Stimulated activated naive CD8-positive, alpha-beta T cell treated with anti-CD3 and anti-CD28 coated beads, Interleukin-15, Interleukin-2, amounts not matched to agents 100 ng/mL and 50 ng/mL, for 24 hours (primary cell): ENCODE results near the gene WASF2.

Experiments used
- H3K27ac Mint-ChIP-seq: one replicate; pipeline ENCODE4 v1.8.0; 2021; ENCODE audit warnings: mild to moderate bottlenecking, mixed read lengths
- H3K27me3 Mint-ChIP-seq: one replicate; pipeline ENCODE4 v1.8.0; 2021; ENCODE audit warnings: mixed read lengths
- H3K36me3 Mint-ChIP-seq: one replicate; pipeline ENCODE4 v1.8.0; 2021; ENCODE audit warnings: low read depth, mixed read lengths
- H3K4me1 Mint-ChIP-seq: one replicate; pipeline ENCODE4 v1.8.0; 2021; ENCODE audit warnings: low read depth, mixed read lengths
- H3K4me3 Mint-ChIP-seq: one replicate; pipeline ENCODE4 v1.8.0; 2021; ENCODE audit warnings: mild to moderate bottlenecking, mixed read lengths
- H3K9me3 Mint-ChIP-seq: one replicate; pipeline ENCODE4 v1.8.0; 2021; ENCODE audit warnings: mixed read lengths

The WASF2 gene

DNA sequence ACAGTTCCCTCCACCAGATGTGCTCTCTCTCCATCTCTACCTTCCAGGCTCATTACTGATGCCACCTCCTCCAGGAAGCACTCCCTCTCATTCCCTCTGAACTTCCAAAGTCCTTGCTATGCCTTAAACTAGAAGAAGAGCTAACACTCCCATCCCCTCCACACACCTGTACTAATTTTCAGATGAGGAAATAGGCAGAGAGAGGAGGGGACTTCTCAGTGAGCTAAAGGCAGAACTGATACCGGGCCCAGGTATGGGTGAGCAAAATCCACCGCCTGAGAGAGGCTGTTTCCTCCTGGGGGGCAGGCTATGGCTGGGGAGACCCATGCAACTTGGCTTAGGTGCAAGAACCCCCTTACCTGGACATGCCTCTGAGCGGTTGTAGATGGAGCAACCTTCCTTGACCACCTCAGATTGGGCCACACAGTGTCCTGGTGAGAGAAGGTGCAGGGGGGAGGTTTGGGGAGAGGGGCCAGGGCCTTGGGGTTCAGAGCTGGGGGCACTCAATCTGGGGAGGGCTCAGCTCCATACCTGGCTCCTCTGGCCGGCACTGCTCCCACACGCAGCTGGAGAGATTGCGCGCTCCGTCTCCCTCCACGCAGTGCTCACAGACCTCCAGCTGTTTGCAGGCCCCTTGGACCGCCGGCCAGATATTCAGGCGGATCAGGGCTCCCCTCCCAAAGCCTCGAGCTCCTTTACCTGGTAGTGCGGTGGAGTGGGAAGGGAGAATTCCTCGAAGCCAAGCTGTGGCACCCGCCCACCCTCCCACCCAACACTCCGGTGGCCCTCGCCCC lies 107.8 kb downstream of the WASF2 start:
- peaks cover 5% of the 10 kb centered on the region for H3K27me3 Mint-ChIP-seq
- no peaks in the 10 kb centered on the region for H3K36me3 Mint-ChIP-seq
- no peaks in the 10 kb centered on the region for H3K9me3 Mint-ChIP-seq

GRCh38 chr1:27380766-27381733 lies 108.9 kb downstream of the WASF2 start:
- H3K4me3 Mint-ChIP-seq = no peak overlapping the region
- H3K27me3 Mint-ChIP-seq = peaks cover 5% of the 10 kb centered on the region
- H3K36me3 Mint-ChIP-seq = no peaks in the 10 kb centered on the region
- H3K9me3 Mint-ChIP-seq = no peaks in the 10 kb centered on the region
- no peak overlapping the region for H3K27ac Mint-ChIP-seq
- H3K4me1 Mint-ChIP-seq = no peaks in the 10 kb centered on the region

More for the DNA sequence above, 107.8 kb downstream of the WASF2 start:
- no peaks in the 10 kb centered on the region for H3K4me1 Mint-ChIP-seq
- no peak overlapping the region for H3K27ac Mint-ChIP-seq
- no peak overlapping the region for H3K4me3 Mint-ChIP-seq

DNA sequence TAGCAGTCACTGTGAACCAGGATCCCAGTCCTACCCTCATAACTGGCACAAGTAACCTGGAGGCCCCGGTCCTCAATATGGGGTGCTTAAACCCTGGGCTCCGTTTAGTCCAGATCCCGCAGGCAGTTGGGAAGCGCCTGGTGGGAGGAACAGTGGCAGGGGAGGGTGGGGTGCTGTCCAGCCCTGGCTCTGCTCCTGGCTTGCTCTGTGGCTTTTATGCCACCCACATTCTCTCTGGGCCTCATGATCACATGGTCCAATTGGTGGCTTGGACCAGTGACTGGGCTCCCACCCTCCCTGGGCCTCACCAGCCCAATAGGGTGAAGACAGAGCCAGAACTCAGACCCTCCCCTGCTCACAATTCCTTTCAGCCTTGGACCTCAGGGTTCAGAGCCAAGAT lies 109.7 kb downstream of the WASF2 start:
- Mint-ChIP-seq H3K36me3 (no peaks in the 10 kb centered on the region), H3K4me1 (no peaks in the 10 kb centered on the region), H3K4me3 (no peak overlapping the region), H3K9me3 (no peaks in the 10 kb centered on the region), H3K27me3 (peaks cover 5% of the 10 kb centered on the region), H3K27ac (no peak overlapping the region)

DNA sequence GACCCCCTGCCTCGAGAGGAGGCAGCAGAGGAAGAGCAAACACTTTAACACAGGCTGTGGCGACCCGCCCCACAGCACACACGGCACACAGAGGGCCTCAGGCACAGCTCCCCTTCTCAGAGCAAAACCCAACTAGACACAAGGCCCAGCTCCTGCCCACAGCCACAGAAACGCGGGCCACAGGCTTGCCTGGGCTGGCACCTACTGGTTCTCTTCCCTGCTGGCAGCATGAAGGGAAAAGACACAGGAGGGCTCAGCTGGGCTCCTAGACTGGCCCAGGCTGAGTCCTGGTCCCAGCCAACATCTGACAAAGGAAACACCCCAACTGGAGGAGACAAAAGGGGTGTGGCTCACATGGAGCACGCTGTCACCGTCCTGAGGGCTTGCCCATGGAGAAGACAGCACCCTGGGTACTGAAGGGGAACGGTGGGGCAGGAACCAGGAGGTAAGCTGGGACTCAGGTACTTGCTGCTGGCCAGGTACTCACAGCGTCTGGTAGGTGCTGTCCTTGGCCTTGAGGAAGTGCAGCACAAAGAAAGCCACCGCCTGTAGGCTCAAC lies 110.3 kb downstream of the WASF2 start:
- Mint-ChIP-seq H3K4me3 (no peak overlapping the region), H3K36me3 (no peaks in the 10 kb centered on the region), H3K27me3 (peaks cover 5% of the 10 kb centered on the region), H3K9me3 (no peaks in the 10 kb centered on the region), H3K4me1 (no peaks in the 10 kb centered on the region), H3K27ac (no peak overlapping the region)

GRCh38 chr1:27377760-27378495 lies 112.0 kb downstream of the WASF2 start:
- Mint-ChIP-seq H3K27ac (no peak overlapping the region), H3K27me3 (peaks cover 5% of the 10 kb centered on the region), H3K4me1 (no peaks in the 10 kb centered on the region), H3K36me3 (no peaks in the 10 kb centered on the region), H3K9me3 (no peaks in the 10 kb centered on the region), H3K4me3 (no peak overlapping the region)

GRCh38 chr1:27374362-27375086 lies 115.4 kb downstream of the WASF2 start, which contains the start of gene FCN3:
TSS of gene FCN3 (minus strand) at chr1:27374824. CDS start at chr1:27374818, 6 bp downstream.
- Mint-ChIP-seq H3K36me3 (no peaks in the 10 kb centered on the region), H3K4me1 (peaks cover 4% of the 10 kb centered on the region), H3K4me3 (no peak within 1 kb of the TSS), H3K9me3 (no peaks in the 10 kb centered on the region), H3K27ac (no peak within 1 kb of the TSS), H3K27me3 (no peaks in the 10 kb centered on the region)

- H3K36me3 Mint-ChIP-seq = no peaks in the 10 kb centered on the region
- no peaks in the 10 kb centered on the region for H3K9me3 Mint-ChIP-seq
- H3K4me1 Mint-ChIP-seq = peaks cover 13% of the 10 kb centered on the region
- no peak overlapping the region for H3K4me3 Mint-ChIP-seq
- no peaks in the 10 kb centered on the region for H3K27me3 Mint-ChIP-seq
- no peak overlapping the region for H3K27ac Mint-ChIP-seq
Observed at GRCh38 chr1:27372808-27373690, 116.9 kb downstream of the WASF2 start.

DNA sequence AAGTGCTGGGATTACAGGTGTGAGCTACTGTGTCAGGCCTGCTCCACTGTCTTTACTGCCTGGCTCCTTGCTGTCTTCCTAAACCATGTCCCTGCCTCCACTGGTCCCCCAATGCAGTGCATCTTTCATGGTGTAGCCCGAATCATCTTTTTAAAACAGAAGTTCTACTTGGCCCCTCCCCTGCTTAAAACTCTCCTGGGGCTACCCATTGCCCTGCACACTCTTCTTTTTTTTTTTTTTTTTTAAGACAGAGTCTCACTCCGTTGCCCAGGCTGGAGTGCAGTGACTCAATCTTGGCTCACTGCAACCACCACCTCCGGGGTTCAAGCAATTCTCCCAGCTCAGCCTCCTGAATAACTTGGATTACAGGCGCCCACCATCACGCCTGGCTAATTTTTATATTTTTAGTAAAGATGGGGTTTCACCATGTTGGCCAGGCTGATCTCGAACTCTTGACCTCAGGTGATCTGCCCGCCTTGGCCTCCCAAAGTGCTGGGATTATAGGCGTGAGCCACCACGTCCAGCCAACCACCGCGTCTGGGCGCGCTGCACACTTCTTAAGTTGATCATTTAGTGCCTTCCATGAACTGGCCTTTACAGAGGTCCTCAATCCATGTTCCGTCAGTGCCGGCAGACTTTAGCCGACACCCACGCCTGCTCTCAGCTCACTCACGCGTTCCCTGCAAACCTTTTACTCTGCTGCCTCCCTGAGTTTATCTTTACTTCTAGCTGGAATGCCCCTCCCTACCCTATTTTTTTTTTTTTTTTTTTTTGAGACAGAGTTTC lies 117.8 kb downstream of the WASF2 start:
- Mint-ChIP-seq H3K27me3 (no peaks in the 10 kb centered on the region), H3K4me1 (peaks cover 17% of the 10 kb centered on the region), H3K4me3 (no peak overlapping the region), H3K9me3 (no peaks in the 10 kb centered on the region), H3K36me3 (no peaks in the 10 kb centered on the region), H3K27ac (no peak overlapping the region)

- Mint-ChIP-seq H3K4me3 (no peak overlapping the region), H3K9me3 (no peaks in the 10 kb centered on the region), H3K4me1 (peaks cover 34% of the 10 kb centered on the region), H3K27ac (peak overlapping the region; percentile 26), H3K27me3 (no peaks in the 10 kb centered on the region), H3K36me3 (no peaks in the 10 kb centered on the region)
Observed at GRCh38 chr1:27368869-27369582, 120.9 kb downstream of the WASF2 start.

- H3K36me3 Mint-ChIP-seq = no peaks in the 10 kb centered on the region
- H3K27ac Mint-ChIP-seq = no peak overlapping the region
- H3K27me3 Mint-ChIP-seq = no peaks in the 10 kb centered on the region
- H3K4me1 Mint-ChIP-seq = peaks cover 34% of the 10 kb centered on the region
- no peaks in the 10 kb centered on the region for H3K9me3 Mint-ChIP-seq
- H3K4me3 Mint-ChIP-seq = peak overlapping the region; percentile 57
Observed at GRCh38 chr1:27367160-27367650, 122.8 kb downstream of the WASF2 start.

GRCh38 chr1:27366411-27367159 lies 123.4 kb downstream of the WASF2 start, which contains the start of gene MAP3K6:
TSS of gene MAP3K6 (minus strand) at chr1:27366961. CDS start at chr1:27366597, 364 bp downstream.
- H3K4me1 Mint-ChIP-seq = peaks cover 34% of the 10 kb centered on the region
- peak within 1 kb of the TSS; percentile 81 for H3K4me3 Mint-ChIP-seq
- peak within 1 kb of the TSS; percentile 79 for H3K27ac Mint-ChIP-seq
- no peaks in the 10 kb centered on the region for H3K9me3 Mint-ChIP-seq
- H3K27me3 Mint-ChIP-seq = no peaks in the 10 kb centered on the region
- no peaks in the 10 kb centered on the region for H3K36me3 Mint-ChIP-seq
